Measurements from ENCODE around the gene CHD9. TPM values are rescaled to one million over a fixed set of nuclear protein-coding genes. Genes with fewer than 3 reads are reported as not detected.

CHD9 gene
- total and polyA plus RNA-seq, 9 of the 15 experiments (the other 6 are each of a cell fraction or from before 2014, with no cell fraction given): 29.0 to 69.3 (median 40.6) TPM

GRCh38 chr16:53052519-53053501, 2.0 kb upstream of the CHD9 start, which contains the start of gene CHD9NB (continued):
- TF ChIP-seq MNT (conservative IDR thresholded peaks at IDR 0.05): no peak

GRCh38 chr16:53053967-53054669, 673 bp upstream of the CHD9 start:
- CTCF ChIA-PET (ENCODE audit: low intra/inter-chr PET ratio): interaction anchor here (0.9 to 2.0 kb wide), 6 partner anchors 25 to 229 kb away, joined by 3 to 16 read pairs (median 4); no protein-coding TSS in a partner anchor
- H3K9me1 ChIP-seq (ENCODE audit: control insufficient read depth, insufficient read depth, low read length): no peaks in the 10 kb centered on the region
- H3K9me3 ChIP-seq (replicated peaks; ENCODE audit: control insufficient read depth, insufficient read depth, low read depth, low read length): no peaks in the 10 kb centered on the region
- peak overlapping the region; percentile 89 to 96 for H3K9ac ChIP-seq (ENCODE audit: insufficient read depth in 1 of 2, low read depth in 2 of 2, low read length in 2 of 2)
- H3K27ac ChIP-seq (ENCODE audit: extremely low read depth, low read depth, low read length): peak overlapping the region; percentile 70
- in situ Hi-C loops (cut with MboI): loop anchor here (10.0 kb wide), 1 partner anchor 451 kb away; the partner anchor contains the start of gene AKTIP
- WGBS (ENCODE audit: insufficient coverage, low coverage, missing lambda C conversion rate): 53% methylated on average over 12 of the region's 13 CpGs
- H4K20me1 ChIP-seq (replicated peaks; ENCODE audit: control insufficient read depth, insufficient read depth, low read length): no peaks in the 10 kb centered on the region
- H3K4me1 ChIP-seq (replicated peaks in 1 of 2; ENCODE audit: control insufficient read depth in 2 of 2, insufficient read depth in 2 of 2, low read length in 2 of 2): peaks cover 24 to 35% of the 10 kb centered on the region in 2 experiments; a peak in 4 of 5 replicates
- peaks cover 11% of the 10 kb centered on the region; the same call in 2 of the 3 replicates for H3K36me3 ChIP-seq (ENCODE audit: control insufficient read depth, insufficient read depth, low read length)
- H3K4me2 ChIP-seq (ENCODE audit: insufficient read depth, low read length): peak overlapping the region; percentile 83
- intact Hi-C loops (cut with micrococcal nuclease): loop anchor here (10.0 kb wide), 1 partner anchor 231 kb away; no protein-coding TSS in a partner anchor
- FAIRE-seq (peak; percentile 37), ATAC-seq (peak; percentile 54), DNase-seq (ENCODE audit: extremely low read depth in 1 of 4, low spot score in 3 of 4) (peak; percentile 27 to 59 (median 40))
- H3K4me3 ChIP-seq: peak overlapping the region; percentile 78
- peaks cover 47% of the 10 kb centered on the region for H3K79me2 ChIP-seq (ENCODE audit: control insufficient read depth, insufficient read depth, low read length)
- peak overlapping the region; percentile 94 for H2AFZ ChIP-seq (ENCODE audit: low read depth, low read length)
- BruUV-seq (replicated peaks): TSS peak; percentile 81
- POLR2A ChIA-PET: interaction anchor here (0.5 to 1.2 kb wide), 6 partner anchors 10 to 550 kb away, joined by 3 to 4 read pairs (median 3); no protein-coding TSS in a partner anchor
- H3K27me3 ChIP-seq (ENCODE audit: control insufficient read depth in 2 of 2, insufficient read depth in 2 of 2, low read length in 2 of 2): no peaks in the 10 kb centered on the region
- no peak for TF ChIP-seq TEAD1 (CRISPR knock-in tag; IDR thresholded peaks at IDR 0.05)
- TF ChIP-seq GATAD2B (IDR thresholded peaks at IDR 0.05; ENCODE audit: borderline replicate concordance): no peak
- TF ChIP-seq NCOA6 (IDR thresholded peaks at IDR 0.05): no peak
- no peak for TF ChIP-seq EWSR1 (IDR thresholded peaks at IDR 0.05; ENCODE audit: borderline replicate concordance, low read depth, partially characterized antibody)
- TF ChIP-seq ZBTB12 (CRISPR knock-in tag; IDR thresholded peaks at IDR 0.05): no peak
- TF ChIP-seq PKNOX1 (IDR thresholded peaks at IDR 0.05): no peak
- TF ChIP-seq IRF1 (CRISPR knock-in tag; IDR thresholded peaks at IDR 0.05; ENCODE audit: borderline replicate concordance): no peak
- TF ChIP-seq ZNF146 (CRISPR knock-in tag; IDR thresholded peaks at IDR 0.05; ENCODE audit: unreplicated experiment): no peak
